Germinal center (tissue), 1 donor: Measurements from ENCODE around the gene NELL1.
"Not testable (repeated sequence)": the region's sequence is repeated elsewhere in the genome, so short reads cannot be mapped to it uniquely, and the experiment has no call there.

Source experiments
- DNase-seq: peaks from one replicate; pipeline ENCODE4 v3.0.0; 2012; ENCODE audit warnings: mixed read lengths, low spot score

Gene NELL1

DNA sequence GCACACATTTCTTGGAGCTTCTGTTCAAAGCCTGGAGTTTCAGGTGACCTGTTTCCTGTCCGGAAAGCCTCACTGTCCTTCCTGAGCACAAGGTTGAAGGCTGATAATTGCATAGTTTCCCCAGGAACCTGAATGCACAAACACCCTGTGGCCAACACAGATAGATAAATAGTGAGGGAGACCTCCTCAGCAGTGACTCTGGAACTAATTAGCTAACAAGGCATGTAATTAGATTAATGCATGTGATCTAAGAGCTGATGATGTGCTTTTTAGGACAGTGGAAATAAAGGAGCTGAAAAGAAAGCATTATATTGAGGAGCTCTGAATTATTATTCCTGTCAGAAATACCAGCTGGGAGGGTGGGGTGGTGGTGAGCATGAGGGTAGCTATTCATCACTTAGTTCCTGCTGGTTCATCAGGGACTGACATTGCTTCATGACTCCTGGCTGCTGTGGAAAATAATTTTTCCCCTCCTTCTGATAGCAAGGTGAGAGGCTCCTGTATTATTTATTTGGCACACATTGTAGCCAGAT is 101.1 kb downstream of the NELL1 start:
- DNase-seq: no peak

- DNase-seq: no peak
Measured at GRCh38 chr11:20771026-20771425, 101.6 kb downstream of the NELL1 start.

- no peak for DNase-seq
Measured at GRCh38 chr11:20771681-20772080, 102.3 kb downstream of the NELL1 start.

GRCh38 chr11:20775331-20775730 is 105.9 kb downstream of the NELL1 start:
- DNase-seq: no peak

DNA sequence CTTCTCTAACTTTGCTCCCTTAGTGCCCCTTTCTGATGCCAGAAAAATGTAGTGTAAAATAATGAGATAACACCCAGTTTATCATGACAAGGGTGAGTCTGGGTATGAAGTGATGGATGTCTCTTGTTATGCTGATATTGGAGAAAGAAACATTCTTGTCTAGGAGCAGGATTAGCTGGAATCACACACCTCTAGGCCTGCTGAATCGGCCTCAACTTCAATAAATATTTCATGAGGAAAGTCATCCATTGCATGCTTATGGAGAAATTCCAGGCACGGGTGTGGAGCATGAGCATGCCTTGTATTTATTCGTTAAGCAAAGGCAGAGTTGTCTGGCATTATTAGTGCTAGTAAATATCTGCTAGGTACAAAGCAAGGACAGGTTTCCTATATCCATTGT is 113.4 kb downstream of the NELL1 start:
- no peak for DNase-seq

DNA sequence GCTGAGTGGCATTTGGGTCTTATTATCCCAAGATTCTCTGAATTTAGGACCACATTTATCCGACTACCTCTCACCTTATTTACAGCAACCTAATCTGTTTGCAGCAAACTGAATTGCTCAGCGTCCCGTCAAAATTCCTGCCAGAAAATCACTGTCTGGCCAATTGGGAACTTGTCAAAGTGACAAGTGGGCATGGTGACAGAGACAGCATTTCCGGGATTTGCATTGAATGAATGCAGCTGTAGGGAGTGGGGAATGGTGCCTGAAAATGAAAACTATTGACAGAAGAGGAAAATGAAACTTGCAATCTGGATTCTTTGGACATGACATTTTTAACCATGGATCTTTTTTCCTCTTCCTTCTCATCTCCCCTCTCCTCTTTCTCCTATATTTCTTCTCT is 113.8 kb downstream of the NELL1 start:
- no peak for DNase-seq

DNA sequence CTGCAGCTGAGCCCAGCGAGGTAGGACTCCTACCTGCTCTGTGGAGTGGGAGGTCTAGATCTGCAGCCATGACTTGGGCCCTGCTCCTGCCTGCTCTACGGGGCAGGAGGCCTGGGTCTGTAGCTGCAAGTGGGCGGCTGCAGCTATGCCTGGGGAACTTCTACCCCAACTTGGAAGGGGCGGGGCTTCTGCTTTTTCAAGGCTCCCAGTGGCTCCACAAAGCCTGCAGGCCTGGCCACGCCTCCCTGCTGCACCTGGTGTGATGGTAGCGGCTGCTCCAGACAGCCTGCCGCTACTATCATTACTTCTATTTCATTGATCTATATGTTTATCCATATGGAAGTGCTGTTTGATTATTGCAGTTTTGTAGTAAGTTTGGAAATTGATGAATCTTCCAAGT is 121.2 kb downstream of the NELL1 start:
- no peak for DNase-seq

DNA sequence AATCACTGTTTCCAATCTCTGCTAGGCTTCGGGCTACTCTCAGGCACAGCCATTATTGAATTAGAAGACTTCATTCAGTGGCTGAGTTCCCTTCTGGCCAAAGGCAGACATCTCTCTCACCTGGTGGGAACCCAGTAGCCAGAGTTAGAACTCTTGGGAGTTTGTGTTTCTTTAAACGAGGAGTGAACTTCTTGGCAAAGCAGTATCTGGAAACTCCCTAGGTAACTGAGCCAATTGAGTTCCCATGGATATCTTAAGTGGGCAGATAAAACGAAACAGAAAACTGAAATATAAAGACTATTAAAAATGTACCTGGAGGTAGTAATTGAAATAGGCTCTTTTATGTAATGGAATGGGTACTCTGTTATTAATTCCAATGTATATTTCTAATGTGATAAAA is 125.6 kb downstream of the NELL1 start:
- DNase-seq: no peak

- no peak for DNase-seq
Measured at GRCh38 chr11:20808328-20808727, 138.9 kb downstream of the NELL1 start.

- no peak for DNase-seq
Measured at GRCh38 chr11:20821046-20821445, 151.7 kb downstream of the NELL1 start.

GRCh38 chr11:20821470-20821869 is 152.1 kb downstream of the NELL1 start:
- DNase-seq: no peak

GRCh38 chr11:20824773-20825172 is 155.4 kb downstream of the NELL1 start:
- no peak for DNase-seq

DNA sequence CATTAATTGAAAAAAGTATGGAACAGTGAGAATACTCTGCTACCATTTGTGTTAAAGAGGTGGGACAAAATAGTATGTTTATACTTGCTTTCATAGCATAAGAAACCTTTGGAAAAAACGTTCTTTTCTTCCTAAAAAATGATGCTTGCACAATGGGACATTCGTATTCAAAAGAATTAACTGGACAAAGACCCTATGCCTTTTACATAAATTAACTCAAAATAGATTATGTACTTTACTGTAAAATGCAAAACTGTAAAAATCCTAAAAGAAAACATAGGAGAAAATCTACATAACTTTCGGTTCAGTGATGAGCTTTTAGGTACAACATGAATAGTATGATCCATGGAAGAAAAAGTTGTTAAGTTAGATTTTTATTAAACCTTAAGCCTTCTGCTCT is 166.2 kb downstream of the NELL1 start:
- DNase-seq: no peak

GRCh38 chr11:20839231-20839630 is 169.8 kb downstream of the NELL1 start:
- no peak for DNase-seq

DNA sequence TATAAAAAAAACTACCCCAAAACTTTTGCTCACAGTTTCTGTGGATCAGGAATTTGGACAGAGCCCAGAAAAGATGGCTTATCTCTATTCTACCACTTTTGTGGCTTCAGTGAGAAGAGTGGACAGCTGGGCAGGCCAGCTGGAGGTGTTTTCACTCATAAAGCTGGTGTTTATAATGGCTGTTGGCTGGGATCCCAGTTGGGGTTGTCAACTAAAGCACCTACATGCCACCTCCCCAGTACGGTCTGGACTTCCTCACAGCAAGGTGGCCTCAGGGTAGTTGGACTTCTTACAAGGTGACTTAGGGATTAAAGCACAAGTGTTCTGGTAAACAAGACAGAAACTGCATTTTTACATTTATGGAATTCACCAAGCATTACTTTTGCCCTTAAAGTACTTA is 171.0 kb downstream of the NELL1 start:
- DNase-seq: no peak

- DNase-seq: no peak
Measured at GRCh38 chr11:20844216-20844615, 174.8 kb downstream of the NELL1 start.

- no peak for DNase-seq
Measured at GRCh38 chr11:20844630-20845029, 175.2 kb downstream of the NELL1 start.

GRCh38 chr11:20854215-20854955 is 185.0 kb downstream of the NELL1 start:
- DNase-seq: no peak

DNA sequence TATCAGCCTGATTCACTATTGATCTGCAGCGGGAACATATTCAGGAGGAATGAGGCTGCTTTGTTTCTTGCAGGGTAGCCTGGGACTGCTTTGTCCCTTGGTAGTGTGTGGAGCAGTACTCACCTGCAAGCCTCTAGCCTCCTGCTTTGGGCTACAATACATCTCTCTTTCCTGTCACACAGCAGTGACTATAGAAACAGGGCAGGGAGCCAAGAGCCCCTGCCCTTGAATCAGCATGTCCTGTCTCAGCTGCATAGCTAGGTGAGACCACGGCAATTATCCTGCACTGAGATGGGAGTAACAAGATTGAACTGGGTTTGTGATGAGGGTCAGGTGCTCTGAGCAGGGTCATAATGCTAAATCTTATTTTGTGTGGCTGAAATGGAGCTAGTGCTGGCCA is 191.9 kb downstream of the NELL1 start:
- no peak for DNase-seq

DNA sequence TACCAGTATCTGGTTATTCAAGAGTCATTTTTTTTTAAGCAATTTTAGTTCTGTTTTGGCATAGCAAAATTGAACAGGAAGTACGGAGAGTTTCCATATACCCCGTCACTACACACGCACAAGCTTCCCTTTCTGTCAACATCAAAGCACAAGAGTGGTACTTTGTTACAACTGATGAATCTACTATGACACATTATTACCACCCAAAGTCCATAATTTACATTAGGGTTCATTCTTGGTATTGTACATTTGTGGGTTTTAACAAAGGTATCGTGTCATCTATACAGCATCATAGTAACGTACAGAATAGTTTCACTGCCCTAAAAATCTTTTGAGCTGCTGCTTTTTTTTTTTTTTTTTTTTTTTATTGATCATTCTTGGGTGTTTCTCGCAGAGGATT is 192.9 kb downstream of the NELL1 start:
- DNase-seq: not testable (repeated sequence)

GRCh38 chr11:20864628-20865027 is 195.2 kb downstream of the NELL1 start:
- DNase-seq: no peak

GRCh38 chr11:20865161-20865560 is 195.8 kb downstream of the NELL1 start:
- no peak for DNase-seq

DNA sequence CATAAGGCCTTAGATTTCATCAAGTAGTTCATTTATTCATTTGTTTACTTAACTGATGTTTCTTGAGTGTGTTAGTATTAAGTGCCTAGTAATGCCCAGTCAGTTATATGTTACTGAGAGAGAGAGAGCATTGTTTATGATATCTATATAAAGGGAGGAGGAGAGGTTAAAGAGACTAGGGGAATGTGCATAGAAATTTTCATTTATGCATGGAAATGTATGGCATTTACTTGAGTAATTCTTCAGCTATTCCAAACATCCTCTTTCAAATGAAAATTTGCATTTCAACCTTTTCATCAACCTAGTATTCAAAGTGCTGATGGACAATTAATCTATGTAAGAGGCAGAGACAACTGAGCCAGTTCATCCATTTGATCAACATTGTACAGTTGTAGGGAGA is 199.7 kb downstream of the NELL1 start:
- no peak for DNase-seq

DNA sequence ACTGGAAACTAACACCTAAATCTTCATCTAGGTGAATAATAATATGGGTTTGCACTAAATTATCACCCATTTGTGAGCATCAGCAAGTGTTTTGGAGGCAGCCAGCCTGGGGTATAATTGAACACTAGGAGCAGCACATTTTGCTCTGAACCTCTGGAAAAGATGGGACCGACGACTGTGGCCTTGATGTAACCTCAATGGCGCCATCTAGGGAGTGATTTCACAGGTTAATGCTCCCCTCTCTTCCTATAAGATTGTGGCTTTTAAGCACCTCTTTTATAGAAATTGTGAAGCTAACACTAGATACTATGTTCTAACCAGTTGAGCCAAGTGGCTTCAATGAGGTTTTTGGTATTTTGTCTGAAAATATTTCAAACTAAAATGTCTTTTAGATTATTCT is 203.7 kb downstream of the NELL1 start:
- DNase-seq: no peak
